Epithelial cell of proximal tubule (primary cell): Measurements from ENCODE around the gene IGSF23. TPM values are rescaled to one million over a fixed set of nuclear protein-coding genes. Genes with fewer than 3 reads are reported as not detected.
"Not testable (repeated sequence)": the region's sequence is repeated elsewhere in the genome, so short reads cannot be mapped to it uniquely, and the experiment has no call there.

Source experiments
- DNase-seq: peaks from one replicate; pipeline ENCODE4 v3.0.0-alpha.2; 2011; ENCODE audit warnings: low read depth
- H3K4me3 ChIP-seq: 2 replicates; pipeline ENCODE4 v1.5.1; 2011; ENCODE audit warnings: low read depth, mild to moderate bottlenecking, low read length
- total RNA-seq: library from RNA; depleted of rRNA; stranded (reverse); fragments of >200 nt; gene quantifications from 2 replicates; pipeline ENCODE4 v1.2.3, GENCODE V29; 2015
- TF ChIP-seq, protein P1 (sequence below): conservative IDR thresholded peaks from 2 replicates; pipeline ENCODE4 v1.5.1; 2012; ENCODE audit warnings: low read depth, mild to moderate bottlenecking, low read length

IGSF23 gene
- total RNA-seq, 1 donor from 2014 or later = 0.12 TPM

DNA sequence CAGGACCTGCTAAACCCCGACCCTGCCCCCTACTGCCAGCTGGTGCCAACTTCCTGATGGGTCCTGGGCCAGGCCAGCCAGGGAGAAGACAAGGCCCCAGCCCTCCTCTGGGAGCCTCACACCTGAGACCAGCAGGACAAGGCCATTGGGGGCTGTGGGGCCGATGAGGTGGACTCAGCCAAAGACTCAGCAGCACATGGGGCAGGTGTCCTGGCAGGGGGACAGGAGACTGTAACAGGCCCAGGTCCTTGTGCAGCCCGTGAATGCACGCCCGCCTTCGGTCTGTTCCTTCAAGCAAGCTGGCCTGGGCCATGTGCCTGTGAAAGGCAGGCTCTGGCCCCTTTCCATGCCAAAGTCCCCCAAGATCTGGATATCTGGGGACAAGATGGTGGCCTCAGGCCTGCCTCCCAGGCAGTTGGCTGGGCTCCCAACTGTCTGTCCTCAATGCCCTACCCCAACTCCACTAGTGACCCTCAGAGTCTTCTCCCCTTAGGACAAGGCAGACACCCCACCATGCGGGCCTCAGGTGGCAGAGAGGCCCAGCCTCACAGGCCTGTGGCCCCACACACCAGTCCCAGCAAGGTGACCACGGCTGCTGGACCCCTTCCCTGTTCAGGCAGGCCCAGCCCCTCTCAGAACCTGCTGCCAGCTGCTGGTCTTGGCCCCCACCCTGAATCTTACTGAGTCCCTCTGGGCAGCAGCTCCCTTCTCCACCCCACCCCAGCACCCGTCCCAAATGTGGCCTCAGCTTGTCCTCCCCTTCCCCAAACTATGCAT is 70.3 kb downstream of the IGSF23 start:
- TF ChIP-seq, protein P1, sequence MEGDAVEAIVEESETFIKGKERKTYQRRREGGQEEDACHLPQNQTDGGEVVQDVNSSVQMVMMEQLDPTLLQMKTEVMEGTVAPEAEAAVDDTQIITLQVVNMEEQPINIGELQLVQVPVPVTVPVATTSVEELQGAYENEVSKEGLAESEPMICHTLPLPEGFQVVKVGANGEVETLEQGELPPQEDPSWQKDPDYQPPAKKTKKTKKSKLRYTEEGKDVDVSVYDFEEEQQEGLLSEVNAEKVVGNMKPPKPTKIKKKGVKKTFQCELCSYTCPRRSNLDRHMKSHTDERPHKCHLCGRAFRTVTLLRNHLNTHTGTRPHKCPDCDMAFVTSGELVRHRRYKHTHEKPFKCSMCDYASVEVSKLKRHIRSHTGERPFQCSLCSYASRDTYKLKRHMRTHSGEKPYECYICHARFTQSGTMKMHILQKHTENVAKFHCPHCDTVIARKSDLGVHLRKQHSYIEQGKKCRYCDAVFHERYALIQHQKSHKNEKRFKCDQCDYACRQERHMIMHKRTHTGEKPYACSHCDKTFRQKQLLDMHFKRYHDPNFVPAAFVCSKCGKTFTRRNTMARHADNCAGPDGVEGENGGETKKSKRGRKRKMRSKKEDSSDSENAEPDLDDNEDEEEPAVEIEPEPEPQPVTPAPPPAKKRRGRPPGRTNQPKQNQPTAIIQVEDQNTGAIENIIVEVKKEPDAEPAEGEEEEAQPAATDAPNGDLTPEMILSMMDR = no peak
- no peak overlapping the region for H3K4me3 ChIP-seq
- DNase-seq = no peak

DNA sequence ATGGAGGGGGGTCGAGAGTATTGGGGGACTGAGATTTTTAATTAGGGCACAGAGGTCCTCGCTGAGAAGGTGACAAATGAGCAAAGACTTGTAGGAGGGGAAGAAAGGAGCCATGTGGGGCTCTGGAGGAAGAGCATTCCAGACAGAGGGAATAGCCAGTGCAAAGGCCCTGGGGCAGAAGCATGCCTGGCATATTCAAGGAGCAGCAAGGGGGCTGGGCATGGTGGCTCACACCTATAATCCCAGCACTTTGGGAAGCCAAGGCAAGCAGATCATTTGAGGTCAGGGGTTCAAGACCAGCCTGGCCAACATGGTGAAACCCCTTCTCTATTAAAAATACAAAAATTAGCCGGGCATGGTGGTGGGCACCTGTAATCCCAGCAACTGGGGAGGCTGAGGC is 71.0 kb downstream of the IGSF23 start:
- not testable (repeated sequence) for H3K4me3 ChIP-seq

DNA sequence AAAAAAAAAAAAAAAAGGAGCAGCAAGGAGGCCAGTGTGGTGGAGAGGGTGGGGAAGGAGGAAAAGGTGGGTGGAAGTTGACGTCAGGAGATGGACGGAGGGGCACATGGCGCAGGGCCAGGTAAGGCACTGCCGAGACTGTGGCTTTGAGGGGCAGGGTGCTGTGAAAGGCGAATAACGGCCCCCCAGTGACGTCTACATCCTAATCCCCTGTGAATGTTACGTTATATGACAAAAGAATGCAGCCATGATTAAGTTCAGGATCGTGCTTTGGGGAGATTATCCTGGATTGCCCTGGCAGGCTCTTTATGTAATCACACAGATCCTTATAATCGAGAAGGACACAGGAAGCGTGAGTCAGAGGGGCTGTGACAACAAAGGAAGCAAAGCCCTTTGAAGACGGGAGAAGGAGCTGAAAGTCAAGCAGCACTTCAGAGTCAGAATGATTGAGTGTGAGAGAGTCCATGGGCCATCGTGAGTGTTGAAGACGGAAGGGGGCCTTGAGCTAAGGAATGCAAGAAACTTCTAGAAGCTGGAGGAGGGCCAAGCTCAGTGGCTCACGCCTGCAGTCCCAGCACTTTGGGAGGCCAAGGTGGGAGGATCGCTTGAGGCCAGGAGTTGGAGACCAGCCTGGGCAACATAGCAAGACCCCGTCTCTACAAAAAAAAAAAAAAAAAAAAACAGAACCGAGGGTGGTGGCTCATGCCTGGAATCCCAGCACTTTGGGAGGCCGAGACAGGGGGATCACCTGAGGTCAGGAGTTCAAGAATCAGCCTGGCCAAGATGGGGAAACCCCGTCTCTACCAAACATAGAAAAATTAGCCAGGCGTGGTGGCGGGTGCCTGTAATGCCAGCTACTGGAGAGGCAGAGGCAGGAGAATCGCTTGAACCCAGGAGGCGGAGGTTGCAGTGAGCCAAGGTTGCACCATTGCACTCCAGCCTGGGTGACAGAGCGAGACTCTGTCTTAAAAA is 71.8 kb downstream of the IGSF23 start:
- TF ChIP-seq, protein P1 = no peak
- no peak for DNase-seq
- no peak overlapping the region for H3K4me3 ChIP-seq

More for the DNA sequence above, 71.0 kb downstream of the IGSF23 start:
- DNase-seq = not testable (repeated sequence)

DNA sequence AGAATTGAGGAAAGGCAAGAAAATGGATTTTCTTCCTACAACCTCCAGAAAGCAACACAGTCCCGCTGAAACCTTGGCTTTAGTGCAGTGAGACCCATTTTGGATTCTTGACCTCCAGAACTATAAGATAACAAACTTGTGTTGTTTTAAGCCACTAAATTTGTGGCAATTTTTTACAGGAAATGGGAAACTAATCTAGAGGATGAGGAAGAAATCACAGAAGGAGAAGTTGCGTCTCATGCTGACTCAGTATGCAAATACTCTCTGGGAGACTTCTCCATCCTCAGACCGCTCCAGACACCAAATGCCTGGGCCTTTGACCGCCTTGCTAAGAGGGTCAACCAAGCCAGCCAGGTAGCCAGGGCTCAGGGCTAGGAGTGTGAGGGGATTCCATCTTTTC is 72.5 kb downstream of the IGSF23 start:
- TF ChIP-seq, protein P1 = no peak
- no peak for DNase-seq
- H3K4me3 ChIP-seq = no peak overlapping the region

Other genes starting within 250 kb of the IGSF23 start
- 1.5 and 2.7 TPM in 2 replicates for gene ZNF285, start 212.0 kb upstream of the IGSF23 start, total RNA-seq
- 3.1 and 4.8 TPM in 2 replicates for gene ZNF229, start 165.1 kb upstream of the IGSF23 start, total RNA-seq
- gene ZNF180, start 113.0 kb upstream of the IGSF23 start, total RNA-seq = 4.6 and 5.1 TPM in 2 replicates
- gene CEACAM20, start 83.9 kb upstream of the IGSF23 start, total RNA-seq = not detected in 2 replicates
- gene PVR, start 30.3 kb downstream of the IGSF23 start, total RNA-seq = 116 and 153 TPM in 2 replicates
- gene CEACAM19, start 57.9 kb downstream of the IGSF23 start, total RNA-seq = 2.7 and 4.6 TPM in 2 replicates
- gene CEACAM16, start 85.6 kb downstream of the IGSF23 start, total RNA-seq = not detected in 2 replicates
- 32.4 and 49.3 TPM in 2 replicates for gene BCL3, start 135.1 kb downstream of the IGSF23 start, total RNA-seq
- gene CBLC, start 164.3 kb downstream of the IGSF23 start, total RNA-seq = 16.1 and 27.2 TPM in 2 replicates
- 7.7 and 27.7 TPM in 2 replicates for gene BCAM, start 195.5 kb downstream of the IGSF23 start, total RNA-seq
- 216 and 264 TPM in 2 replicates for gene NECTIN2, start 232.7 kb downstream of the IGSF23 start, total RNA-seq